BLaER1 (cell line): ENCODE data around the gene ZNF2.

Experiments used
- H3K27ac ChIP-seq: shearing (Covaris generic); formaldehyde crosslinking; 2 replicates; pipeline ENCODE4 v1.8.1; 2022
- H3K27me3 ChIP-seq: shearing (Covaris generic); formaldehyde crosslinking; 2 replicates; pipeline ENCODE4 v1.8.1; 2022
- H3K36me3 ChIP-seq: shearing (Covaris generic); formaldehyde crosslinking; 2 replicates; pipeline ENCODE4 v1.8.1; 2022
- H3K4me1 ChIP-seq: shearing (Covaris generic); formaldehyde crosslinking; 2 replicates; pipeline ENCODE4 v1.8.1; 2022
- H3K4me2 ChIP-seq: shearing (Covaris generic); formaldehyde crosslinking; 2 replicates; pipeline ENCODE4 v1.8.1; 2022
- H3K4me3 ChIP-seq: shearing (Covaris generic); formaldehyde crosslinking; 2 replicates; pipeline ENCODE4 v1.8.1; 2022
- H3K9ac ChIP-seq: shearing (Covaris generic); formaldehyde crosslinking; 2 replicates; pipeline ENCODE4 v1.8.1; 2022
- H3K9me3 ChIP-seq: shearing (Covaris generic); formaldehyde crosslinking; 2 replicates; pipeline ENCODE4 v1.8.1; 2022
- H4K20me1 ChIP-seq: shearing (Covaris generic); formaldehyde crosslinking; 2 replicates; pipeline ENCODE4 v1.8.1; 2022
- Cebpa-rat ChIP-seq: shearing (Covaris generic); IDR thresholded peaks from 2 replicates; pipeline ENCODE4 v1.8.1; 2022

The ZNF2 gene

GRCh38 chr2:95165371-95166064, at the start of gene ZNF2:
Gene ZNF2 (plus strand): TSS chr2:95165809. CDS start chr2:95176227, 10,418 bp downstream.
- H3K27ac ChIP-seq = peak within 1 kb of the TSS; percentile 92

GRCh38 chr2:95121093-95121406, 44.6 kb upstream of the ZNF2 start:
- peak overlapping the region; percentile 99 for H3K4me3 ChIP-seq
- no peaks in the 10 kb centered on the region for H3K27me3 ChIP-seq
- H3K36me3 ChIP-seq = peaks cover 12% of the 10 kb centered on the region
- H3K9me3 ChIP-seq = no peaks in the 10 kb centered on the region
- H3K4me1 ChIP-seq = peaks cover 25% of the 10 kb centered on the region
- H3K9ac ChIP-seq = peak overlapping the region; percentile 97
- peak overlapping the region; percentile 99 for H3K27ac ChIP-seq
- no peak for TF ChIP-seq Cebpa-rat
- peaks cover 45% of the 10 kb centered on the region for H4K20me1 ChIP-seq
- peak overlapping the region; percentile 75 for H3K4me2 ChIP-seq

More at GRCh38 chr2:95165371-95166064, at the start of gene ZNF2:
- no peaks in the 10 kb centered on the region for H3K36me3 ChIP-seq
- peak within 1 kb of the TSS; percentile 91 for H3K9ac ChIP-seq
- peaks cover 25% of the 10 kb centered on the region for H3K4me1 ChIP-seq
- TF ChIP-seq Cebpa-rat = no peak
- H3K4me3 ChIP-seq = peak within 1 kb of the TSS; percentile 81
- peak within 1 kb of the TSS; percentile 92 for H3K4me2 ChIP-seq
- no peaks in the 10 kb centered on the region for H3K9me3 ChIP-seq
- no peaks in the 10 kb centered on the region for H3K27me3 ChIP-seq
- no peaks in the 10 kb centered on the region for H4K20me1 ChIP-seq

GRCh38 chr2:95121407-95122196, 44.0 kb upstream of the ZNF2 start, which contains the start of gene MRPS5:
Gene MRPS5 (minus strand): TSS chr2:95121808. CDS start chr2:95121791, 17 bp downstream.
- Histone ChIP-seq H3K36me3 (peaks cover 10% of the 10 kb centered on the region), H3K9me3 (no peaks in the 10 kb centered on the region), H4K20me1 (peaks cover 42% of the 10 kb centered on the region), H3K9ac (peak within 1 kb of the TSS; percentile 97), H3K4me2 (peak within 1 kb of the TSS; percentile 75), H3K4me3 (peak within 1 kb of the TSS; percentile 99), H3K27ac (peak within 1 kb of the TSS; percentile 99), H3K4me1 (peaks cover 25% of the 10 kb centered on the region), H3K27me3 (no peaks in the 10 kb centered on the region)
- TF ChIP-seq Cebpa-rat = no peak

GRCh38 chr2:95122197-95122551, 43.4 kb upstream of the ZNF2 start:
- no peaks in the 10 kb centered on the region for H3K9me3 ChIP-seq
- H3K27me3 ChIP-seq = no peaks in the 10 kb centered on the region
- H4K20me1 ChIP-seq = peaks cover 36% of the 10 kb centered on the region
- H3K4me3 ChIP-seq = peak overlapping the region; percentile 99
- 0 out of 2 replicates have a peak, but pooled peaks cover 5% of the 10 kb centered on the region for H3K36me3 ChIP-seq
- H3K4me2 ChIP-seq = peak overlapping the region; percentile 75
- peaks cover 25% of the 10 kb centered on the region for H3K4me1 ChIP-seq
- peak overlapping the region; percentile 99 for H3K27ac ChIP-seq
- TF ChIP-seq Cebpa-rat = no peak
- peak overlapping the region; percentile 97 for H3K9ac ChIP-seq

- Histone ChIP-seq H4K20me1 (no peaks in the 10 kb centered on the region), H3K9me3 (peaks cover 82% of the 10 kb centered on the region), H3K27ac (no peak overlapping the region), H3K4me1 (no peaks in the 10 kb centered on the region), H3K9ac (no peak overlapping the region), H3K36me3 (peaks cover 35% of the 10 kb centered on the region), H3K4me3 (no peak overlapping the region), H3K27me3 (no peaks in the 10 kb centered on the region), H3K4me2 (no peak overlapping the region)
- TF ChIP-seq Cebpa-rat = no peak
Measured at GRCh38 chr2:95138702-95139101, 26.9 kb upstream of the ZNF2 start.

GRCh38 chr2:95143838-95144237, 21.8 kb upstream of the ZNF2 start:
- TF ChIP-seq Cebpa-rat = no peak
- Histone ChIP-seq H3K9me3 (peaks cover 98% of the 10 kb centered on the region), H3K4me3 (no peak overlapping the region), H3K27ac (no peak overlapping the region), H3K4me2 (no peak overlapping the region), H3K27me3 (no peaks in the 10 kb centered on the region), H4K20me1 (no peaks in the 10 kb centered on the region), H3K4me1 (no peaks in the 10 kb centered on the region), H3K36me3 (peaks cover 73% of the 10 kb centered on the region), H3K9ac (no peak overlapping the region)

- TF ChIP-seq Cebpa-rat = no peak
- H4K20me1 ChIP-seq = no peaks in the 10 kb centered on the region
- no peak overlapping the region for H3K27ac ChIP-seq
- H3K9me3 ChIP-seq = peaks cover 99% of the 10 kb centered on the region
- no peak overlapping the region for H3K9ac ChIP-seq
- H3K4me1 ChIP-seq = no peaks in the 10 kb centered on the region
- H3K4me2 ChIP-seq = no peak overlapping the region
- H3K4me3 ChIP-seq = peak overlapping the region; percentile 42; the same call in 1 of the 2 replicates
- H3K27me3 ChIP-seq = no peaks in the 10 kb centered on the region
- peaks cover 99% of the 10 kb centered on the region for H3K36me3 ChIP-seq
Measured at GRCh38 chr2:95149397-95149984, 16.1 kb upstream of the ZNF2 start.

- peak overlapping the region; percentile 98 for H3K4me2 ChIP-seq
- no peak for TF ChIP-seq Cebpa-rat
Measured at GRCh38 chr2:95158441-95158840, 7.2 kb upstream of the ZNF2 start.

GRCh38 chr2:95158891-95159619, 6.6 kb upstream of the ZNF2 start:
- no peak for TF ChIP-seq Cebpa-rat
- Histone ChIP-seq H3K4me3 (peak overlapping the region; percentile 82), H3K9ac (peak overlapping the region; percentile 83), H3K27ac (peak overlapping the region; percentile 83), H3K27me3 (no peaks in the 10 kb centered on the region), H3K9me3 (peaks cover 37% of the 10 kb centered on the region), H3K4me2 (peak overlapping the region; percentile 98), H4K20me1 (no peaks in the 10 kb centered on the region), H3K4me1 (peaks cover 24% of the 10 kb centered on the region), H3K36me3 (peaks cover 32% of the 10 kb centered on the region)

More at GRCh38 chr2:95158441-95158840, 7.2 kb upstream of the ZNF2 start:
- Histone ChIP-seq H3K4me3 (peak overlapping the region; percentile 82), H3K27me3 (no peaks in the 10 kb centered on the region), H3K27ac (peak overlapping the region; percentile 83), H3K9me3 (peaks cover 42% of the 10 kb centered on the region), H3K36me3 (peaks cover 38% of the 10 kb centered on the region), H4K20me1 (no peaks in the 10 kb centered on the region), H3K9ac (peak overlapping the region; percentile 83), H3K4me1 (peaks cover 18% of the 10 kb centered on the region)
